Fibroblast of mammary gland (primary cell): ENCODE results near the gene COX6B1.
"Not testable (repeated sequence)": the region's sequence is repeated elsewhere in the genome, so short reads cannot be mapped to it uniquely, and the experiment has no call there.

Experiments used
- DNase-seq: peaks from one replicate; pipeline ENCODE4 v3.0.0-alpha.2; 2010; ENCODE audit warnings: low read depth
- H3K4me3 ChIP-seq: 2 replicates; pipeline ENCODE4 v1.5.1; 2011; ENCODE audit warnings: low read depth, mild to moderate bottlenecking, low read length, moderate library complexity; ENCODE audit not compliant: control insufficient read depth
- CTCF ChIP-seq: conservative IDR thresholded peaks from 2 replicates; pipeline ENCODE4 v1.5.1; 2011; ENCODE audit warnings: low read depth, low read length, inconsistent platforms; ENCODE audit not compliant: control insufficient read depth, insufficient read depth

The COX6B1 gene

GRCh38 chr19:35670686-35671085, 22.6 kb downstream of the COX6B1 start:
- no peak for TF ChIP-seq CTCF

GRCh38 chr19:35671818-35672217, 23.7 kb downstream of the COX6B1 start:
- no peak for TF ChIP-seq CTCF
- no peak overlapping the region for H3K4me3 ChIP-seq
- DNase-seq = no peak

More at GRCh38 chr19:35670686-35671085, 22.6 kb downstream of the COX6B1 start:
- no peak for DNase-seq
- no peak overlapping the region for H3K4me3 ChIP-seq

- no peak for TF ChIP-seq CTCF
- peak; percentile 71 for DNase-seq
- peak overlapping the region; percentile 35 for H3K4me3 ChIP-seq
Observed at GRCh38 chr19:35673121-35673804, 25.1 kb downstream of the COX6B1 start.

- DNase-seq = no peak
- no peak for TF ChIP-seq CTCF
- no peak overlapping the region for H3K4me3 ChIP-seq
Observed at GRCh38 chr19:35675589-35676140, 27.5 kb downstream of the COX6B1 start.

GRCh38 chr19:35689836-35690235, 41.7 kb downstream of the COX6B1 start:
- H3K4me3 ChIP-seq = no peak overlapping the region
- DNase-seq = no peak
- TF ChIP-seq CTCF = no peak

GRCh38 chr19:35691106-35691505, 43.0 kb downstream of the COX6B1 start:
- DNase-seq, H3K4me3 ChIP-seq: not testable (repeated sequence)

- H3K4me3 ChIP-seq = no peak overlapping the region
- no peak for DNase-seq
- TF ChIP-seq CTCF = no peak
Observed at GRCh38 chr19:35692010-35692409, 43.9 kb downstream of the COX6B1 start.
